K562 (cell line): ENCODE data around the gene DNAJC11. TPM values are rescaled to one million over a fixed set of nuclear protein-coding genes. Genes with fewer than 3 reads are reported as not detected.

Experiments used
- ATF7 ChIP-seq: fragments of 450-650 bp; IDR thresholded peaks from 2 replicates; pipeline ENCODE4 v1.7.1; 2014; ENCODE audit warnings: mild to moderate bottlenecking, moderate library complexity
- CREB1 ChIP-seq, 2 experiments: sonication (generic) in 1 of 2; formaldehyde crosslinking in 1 of 2; IDR thresholded peaks; 2 replicates each; pipeline versions ENCODE4 v1.6.1 to v1.8.0; 2012 to 2022; ENCODE audit warnings: inconsistent platforms in 1 of 2, mild to moderate bottlenecking in 1 of 2, missing genetic modification reagents in 1 of 2, moderate library complexity in 1 of 2
- CTCFL ChIP-seq: IDR thresholded peaks from 2 replicates; pipeline ENCODE4 v1.6.1; 2011; ENCODE audit warnings: borderline replicate concordance, low read depth, mild to moderate bottlenecking, moderate library complexity, low read length; ENCODE audit not compliant: insufficient read depth, poor library complexity, severe bottlenecking
- ETS1 ChIP-seq: conservative IDR thresholded peaks from 2 replicates; pipeline ENCODE4 v1.6.1; 2011; ENCODE audit warnings: low read depth, mild to moderate bottlenecking, low read length; ENCODE audit not compliant: control insufficient read depth
- JUN ChIP-seq, 2 experiments: sonication (generic) in 1 of 2; formaldehyde crosslinking in 1 of 2; IDR thresholded peaks; 2 replicates each; pipeline versions ENCODE4 v1.6.1 to v1.8.0; 2012 to 2022; ENCODE audit warnings: borderline replicate concordance in 2 of 2, mild to moderate bottlenecking in 2 of 2, improper control_type of control experiment in 1 of 2, low read depth in 1 of 2, low read length in 1 of 2, missing genetic modification reagents in 1 of 2
- MCM2 ChIP-seq: fragments of 450-650 bp; IDR thresholded peaks from 2 replicates; pipeline ENCODE4 v1.6.1; 2017; ENCODE audit warnings: low read depth, mild to moderate bottlenecking
- MXD1 ChIP-seq: fragments of 250-450 bp; sonication (Bioruptor Pico); IDR thresholded peaks from 2 replicates; pipeline ENCODE4 v1.8.0; 2021; ENCODE audit warnings: borderline replicate concordance, mild to moderate bottlenecking, moderate library complexity; ENCODE audit not compliant: poor library complexity, severe bottlenecking
- NR3C1 ChIP-seq: sonication (generic); formaldehyde crosslinking; IDR thresholded peaks from 2 replicates; pipeline ENCODE4 v1.8.1; 2022; ENCODE audit warnings: missing genetic modification reagents
- POLR2A ChIP-seq: fragments of 450-650 bp; conservative IDR thresholded peaks from 2 replicates; pipeline ENCODE4 v1.6.1; 2016
- POLR2H ChIP-seq: IDR thresholded peaks from 2 replicates; pipeline ENCODE4 v1.6.1; 2016; ENCODE audit warnings: missing genetic modification characterization, low read depth, mild to moderate bottlenecking, control low read depth, missing compliant biosample characterization, moderate library complexity
- PURB ChIP-seq: sonication (generic); formaldehyde crosslinking; IDR thresholded peaks from 2 replicates; pipeline ENCODE4 v1.9.0; 2021; ENCODE audit warnings: low read depth, mild to moderate bottlenecking, missing genetic modification reagents
- SMC3 ChIP-seq: conservative IDR thresholded peaks from 2 replicates; pipeline ENCODE4 v1.6.1; 2011; ENCODE audit warnings: low read depth, low read length, improper control_type of control experiment; ENCODE audit not compliant: insufficient read depth
- TRIM24 ChIP-seq, 2 experiments: fragments of 450-650 bp; IDR thresholded peaks; 2 replicates each; pipeline ENCODE4 v1.6.1; 2016
- ZNF174 ChIP-seq: fragments of 250-450 bp; sonication (Bioruptor Pico); IDR thresholded peaks from 2 replicates; pipeline ENCODE4 v1.4.0; 2020; ENCODE audit warnings: mild to moderate bottlenecking
- ZNF584 ChIP-seq: fragments of 200-800 bp; sonication (Bioruptor generic); IDR thresholded peaks from 2 replicates; pipeline ENCODE4 v1.6.1; 2016; ENCODE audit warnings: low read depth, mild to moderate bottlenecking, missing genetic modification characterization, missing compliant biosample characterization
- ZNF695 ChIP-seq: fragments of 450-650 bp; formaldehyde crosslinking; IDR thresholded peaks from 2 replicates; pipeline ENCODE4 v1.4.0; 2020; ENCODE audit warnings: mild to moderate bottlenecking, moderate library complexity
- polyA plus RNA-seq, 8 experiments: library from polyadenylated mRNA; depleted of rRNA in 4 of 8; stranded (reverse) in 5 of 8; unstranded in 3 of 8; fragments of >200 nt; fragmentation: Nextera tagmentation in 2 of 8; fragmentation: Illumina TruSeq in 1 of 8; extraction: Ambion mirVana in 2 of 8; extraction: Trizol in 1 of 8; gene quantifications; 2 replicates each; pipeline versions ENCODE4 v1.2.1 to v1.2.3, GENCODE V29; 2011 to 2014; ENCODE audit warnings: inconsistent platforms in 1 of 8, missing spikeins in 1 of 8
- total RNA-seq, 7 experiments: library from RNA; depleted of rRNA in 6 of 7; stranded (reverse); fragments of >200 nt in 6 of 7; fragmentation: Illumina TruSeq in 2 of 7; extraction: Trizol in 2 of 7; gene quantifications; 2 replicates each; pipeline versions ENCODE4 v1.2.1 to v1.2.3, GENCODE V29; 2011 to 2021; ENCODE audit warnings: low replicate concordance in 1 of 7

DNAJC11 gene
- total and polyA plus RNA-seq, 9 of the 15 experiments (the other 6 are each of a cell fraction or from before 2014, with no cell fraction given): 14.1 to 123 (median 76.6) TPM

DNA sequence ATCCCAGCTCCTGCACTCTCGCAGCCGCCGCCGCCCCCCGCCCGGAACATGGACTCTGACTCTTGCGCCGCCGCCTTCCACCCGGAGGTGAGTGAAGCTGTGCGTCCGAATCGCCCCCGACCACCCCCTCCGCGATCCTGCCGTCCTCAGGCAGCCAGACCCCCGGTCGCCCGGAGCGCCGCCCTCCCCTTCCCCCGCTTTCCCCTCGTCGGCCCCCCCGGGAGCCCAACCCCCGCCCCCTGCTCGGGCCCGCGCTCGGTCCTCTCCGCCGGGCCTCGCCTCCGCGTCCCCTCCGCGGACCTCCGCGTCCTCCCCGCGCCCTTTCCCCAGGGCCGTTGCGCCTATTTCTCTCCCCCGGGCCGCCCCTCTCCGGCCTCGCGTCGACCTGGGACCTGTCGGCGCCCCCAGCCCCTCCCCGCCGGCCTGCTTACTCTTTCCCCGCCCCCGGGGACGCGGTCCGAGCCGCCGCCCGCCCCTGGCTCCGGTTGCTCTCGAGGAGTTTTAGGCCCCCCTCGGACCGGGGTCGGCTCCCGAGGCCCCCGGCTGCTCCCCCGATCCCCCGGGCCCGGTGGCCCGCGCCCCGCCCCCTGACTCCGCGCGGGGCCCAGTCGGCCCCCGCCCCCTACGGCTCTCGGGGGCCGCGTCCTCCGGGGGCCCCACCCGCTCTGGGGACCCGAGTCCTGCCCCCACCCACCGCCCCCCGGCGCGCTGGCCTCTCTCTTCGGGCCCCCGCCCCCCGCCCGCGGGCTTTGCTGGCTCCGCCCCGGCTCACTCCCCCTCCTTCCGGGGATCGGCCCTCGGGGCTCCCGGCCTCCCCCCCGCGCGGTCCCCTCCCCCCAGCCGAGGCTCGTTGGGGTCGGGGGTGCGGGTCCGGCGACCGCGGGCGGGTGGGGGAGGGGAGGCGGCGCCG is 87.3 kb downstream of the DNAJC11 start (continued):
- TF ChIP-seq CREB1 (IDR thresholded peaks at IDR 0.05): no peak
- no peak for TF ChIP-seq CREB1 (CRISPR knock-in tag; IDR thresholded peaks at IDR 0.05)
- no peak for TF ChIP-seq MCM2
- TF ChIP-seq ZNF584: 0 out of 2 replicates have a peak, but pooled peaks have one; percentile 2
- TF ChIP-seq ZNF695 (CRISPR knock-in tag): no peak
- no peak for TF ChIP-seq CTCFL
- no peak for TF ChIP-seq SMC3
- no peak for TF ChIP-seq POLR2H (tag)
- no peak for TF ChIP-seq PURB (CRISPR knock-in tag)
- no peak for TF ChIP-seq NR3C1 (CRISPR knock-in tag)
- no peak; the same call in 1 of the 2 replicates for TF ChIP-seq ETS1
- no peak for TF ChIP-seq ZNF174 (CRISPR knock-in tag)
- TF ChIP-seq JUN (IDR thresholded peaks at IDR 0.05; ENCODE audit: borderline replicate concordance, low read depth, low read length): no peak
- TF ChIP-seq JUN (CRISPR knock-in tag; IDR thresholded peaks at IDR 0.05; ENCODE audit: borderline replicate concordance): 0 out of 2 replicates have a peak, but pooled peaks have one; percentile 21
- no peak for TF ChIP-seq ATF7
- TF ChIP-seq POLR2A: peak; percentile 34; the same call in 1 of the 2 replicates
- TF ChIP-seq MXD1 (CRISPR knock-in tag): no peak
- TF ChIP-seq TRIM24 (IDR thresholded peaks at IDR 0.05): no peak
